Glutamatergic neuron (in vitro differentiated cells): ENCODE measurements around the gene PLPPR1. TPM values are rescaled to one million over a fixed set of nuclear protein-coding genes. Genes with fewer than 3 reads are reported as not detected.

Experiments used
- DNase-seq: peaks from one replicate; pipeline ENCODE4 v3.0.0; 2022
- H3K27ac Mint-ChIP-seq: one replicate; pipeline ENCODE4 v1.8.0; 2020; ENCODE audit warnings: mild to moderate bottlenecking, mixed read lengths, inconsistent platforms; ENCODE audit not compliant: unreplicated experiment
- H3K27me3 Mint-ChIP-seq: one replicate; pipeline ENCODE4 v1.8.0; 2020; ENCODE audit warnings: mild to moderate bottlenecking, moderate library complexity, mixed read lengths, inconsistent platforms; ENCODE audit not compliant: unreplicated experiment
- H3K36me3 Mint-ChIP-seq: one replicate; pipeline ENCODE4 v1.8.0; 2020; ENCODE audit warnings: mild to moderate bottlenecking, mixed read lengths, inconsistent platforms; ENCODE audit not compliant: unreplicated experiment
- H3K4me1 Mint-ChIP-seq: one replicate; pipeline ENCODE4 v1.8.0; 2020; ENCODE audit warnings: mild to moderate bottlenecking, low read depth, mixed read lengths, inconsistent platforms; ENCODE audit not compliant: unreplicated experiment
- H3K4me3 Mint-ChIP-seq: one replicate; pipeline ENCODE4 v1.8.0; 2020; ENCODE audit warnings: mild to moderate bottlenecking, mixed read lengths, inconsistent platforms; ENCODE audit not compliant: unreplicated experiment
- H3K9me3 Mint-ChIP-seq: one replicate; pipeline ENCODE4 v1.8.0; 2020; ENCODE audit warnings: mild to moderate bottlenecking, moderate library complexity, mixed read lengths, inconsistent platforms; ENCODE audit not compliant: unreplicated experiment
- CTCF ChIP-seq: fragments of 200-600 bp; sonication (generic); IDR thresholded peaks from one replicate; pipeline ENCODE4 v1.5.0; 2021; ENCODE audit not compliant: partially characterized antibody, unreplicated experiment
- total RNA-seq: library from RNA; stranded (reverse); fragmentation: NEBNext Ultra II Directional; extraction: Animal tissue kit (Norgen Biotek cat#: 25700); gene quantifications from one replicate; pipeline ENCODE4 v1.2.1, GENCODE V29; 2021; ENCODE audit not compliant: unreplicated experiment

PLPPR1 gene
- total RNA-seq, 1 donor from 2014 or later = 7.4 TPM

- Mint-ChIP-seq H3K36me3 (no peaks in the 10 kb centered on the region), H3K4me3 (no peak overlapping the region), H3K4me1 (no peaks in the 10 kb centered on the region), H3K9me3 (no peaks in the 10 kb centered on the region), H3K27me3 (no peaks in the 10 kb centered on the region), H3K27ac (no peak overlapping the region)
- peak; percentile 85 for TF ChIP-seq CTCF
- no peak for DNase-seq
Observed at GRCh38 chr9:101311758-101312420, 283.4 kb downstream of the PLPPR1 start.

DNA sequence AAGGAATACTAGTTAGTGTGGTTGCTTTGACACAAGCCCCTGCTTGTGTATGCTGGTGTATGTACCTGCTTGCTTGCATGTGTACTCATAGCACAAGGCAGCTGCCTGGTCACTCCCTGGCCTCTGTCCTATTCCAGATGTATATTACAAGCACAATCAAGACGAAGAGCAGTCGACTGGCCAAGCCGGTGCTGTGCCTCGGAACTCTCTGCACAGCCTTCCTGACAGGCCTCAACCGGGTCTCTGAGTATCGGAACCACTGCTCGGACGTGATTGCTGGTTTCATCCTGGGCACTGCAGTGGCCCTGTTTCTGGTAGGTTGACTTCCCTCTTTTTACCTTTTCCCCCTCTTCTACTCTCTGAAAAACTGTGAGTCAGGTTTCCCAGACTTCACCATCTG is 284.1 kb downstream of the PLPPR1 start:
- no peak for TF ChIP-seq CTCF
- H3K9me3 Mint-ChIP-seq = no peaks in the 10 kb centered on the region
- DNase-seq = no peak
- no peaks in the 10 kb centered on the region for H3K27me3 Mint-ChIP-seq
- H3K36me3 Mint-ChIP-seq = no peaks in the 10 kb centered on the region
- H3K4me3 Mint-ChIP-seq = no peak overlapping the region
- H3K4me1 Mint-ChIP-seq = no peaks in the 10 kb centered on the region
- H3K27ac Mint-ChIP-seq = no peak overlapping the region

DNA sequence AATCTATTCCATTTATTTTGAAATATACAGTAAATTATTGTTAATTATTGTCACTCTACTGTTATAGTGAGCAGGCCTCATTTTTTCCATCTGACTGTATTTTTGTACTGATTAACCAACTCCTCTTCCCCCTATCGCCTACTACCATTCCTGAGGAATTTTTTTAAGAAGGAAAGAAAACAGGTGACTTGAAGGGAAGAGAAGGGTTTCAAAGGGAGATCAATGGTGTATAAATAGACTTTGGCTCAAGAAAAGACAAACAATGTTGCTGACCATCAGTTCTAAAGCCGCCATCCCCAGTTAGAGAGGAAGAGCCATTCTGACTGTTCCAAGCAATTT is 286.6 kb downstream of the PLPPR1 start:
- no peak overlapping the region for H3K4me3 Mint-ChIP-seq
- H3K27ac Mint-ChIP-seq = no peak overlapping the region
- TF ChIP-seq CTCF = no peak
- H3K36me3 Mint-ChIP-seq = no peaks in the 10 kb centered on the region
- H3K9me3 Mint-ChIP-seq = no peaks in the 10 kb centered on the region
- no peak for DNase-seq
- no peaks in the 10 kb centered on the region for H3K27me3 Mint-ChIP-seq
- H3K4me1 Mint-ChIP-seq = no peaks in the 10 kb centered on the region

DNA sequence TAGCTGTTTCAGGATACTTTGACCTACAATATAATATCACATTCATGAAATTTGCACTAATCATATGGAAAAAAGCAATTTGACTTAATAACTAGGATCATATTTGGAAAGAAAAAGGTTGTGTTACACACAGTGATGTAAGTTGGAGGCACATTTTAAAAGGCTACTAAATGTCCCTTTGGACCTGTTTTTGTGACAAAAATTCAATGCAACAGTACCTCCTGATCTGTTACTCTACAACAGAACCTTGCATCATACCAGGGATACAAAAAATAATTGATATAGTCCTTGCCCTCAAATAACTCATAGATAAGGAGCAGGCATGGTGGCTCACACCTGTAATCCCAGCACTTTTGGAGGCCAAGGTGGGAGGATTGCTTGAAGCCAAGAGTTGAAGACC is 289.2 kb downstream of the PLPPR1 start:
- H3K27ac Mint-ChIP-seq = no peak overlapping the region
- H3K9me3 Mint-ChIP-seq = no peaks in the 10 kb centered on the region
- no peak overlapping the region for H3K4me3 Mint-ChIP-seq
- H3K36me3 Mint-ChIP-seq = no peaks in the 10 kb centered on the region
- DNase-seq = no peak
- no peak for TF ChIP-seq CTCF
- no peaks in the 10 kb centered on the region for H3K4me1 Mint-ChIP-seq
- no peaks in the 10 kb centered on the region for H3K27me3 Mint-ChIP-seq

DNA sequence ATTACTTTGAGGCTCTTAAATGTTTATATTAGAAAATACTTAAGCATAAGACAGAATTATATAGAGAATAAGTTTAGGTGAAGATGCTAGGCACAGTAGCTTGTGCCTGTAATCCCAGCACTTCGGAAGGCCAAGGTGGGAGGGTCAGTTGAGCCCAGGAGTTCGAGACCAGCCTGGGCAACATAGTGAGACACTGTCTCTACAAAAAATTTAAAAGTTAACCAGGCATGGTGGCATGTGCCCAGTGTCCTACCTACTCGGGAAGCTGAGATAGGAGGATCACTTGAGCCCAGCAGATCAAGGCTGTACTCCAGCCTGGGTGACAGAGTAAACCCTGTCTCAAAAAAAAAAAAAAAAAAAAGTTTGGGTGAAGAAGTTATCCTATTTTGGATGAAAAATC is 294.6 kb downstream of the PLPPR1 start:
- H3K4me3 Mint-ChIP-seq = no peak overlapping the region
- TF ChIP-seq CTCF = no peak
- no peaks in the 10 kb centered on the region for H3K36me3 Mint-ChIP-seq
- no peak overlapping the region for H3K27ac Mint-ChIP-seq
- no peak for DNase-seq
- H3K27me3 Mint-ChIP-seq = no peaks in the 10 kb centered on the region
- H3K9me3 Mint-ChIP-seq = no peaks in the 10 kb centered on the region
- H3K4me1 Mint-ChIP-seq = no peaks in the 10 kb centered on the region
